H1 (cell line): ENCODE data around the gene SS18. TPM values are rescaled to one million over a fixed set of nuclear protein-coding genes. Genes with fewer than 3 reads are reported as not detected.

ENCODE experiments used
- CTCF ChIA-PET: fragments of 300-600 bp; sonication (Branson Sonifier 250); formaldehyde crosslinking; loops from one replicate; lab custom pipeline; 2021; ENCODE audit not compliant: partially characterized antibody; lab: Charles Lee
- POLR2A ChIA-PET: fragments of 300-600 bp; sonication (Branson Sonifier 250); formaldehyde crosslinking; loops from one replicate; lab custom pipeline; 2021; ENCODE audit warnings: inconsistent platforms; ENCODE audit not compliant: partially characterized antibody; lab: Charles Lee
- DNase-seq, 2 experiments: peaks; one replicate each; pipeline versions ENCODE4 v3.0.0 to v3.0.0-alpha.2; 2010 to 2022; ENCODE audit warnings: low spot score in 2 of 2, low read depth in 1 of 2, mixed read lengths in 1 of 2
- FAIRE-seq: peaks from 2 replicates; lab custom pipeline; 2011; peaks lifted over from hg19 to GRCh38; lab: Jason Lieb, UNC
- H2AFZ ChIP-seq: 2 replicates; pipeline ENCODE4 v1.8.1; 2012; ENCODE audit warnings: low read length, inconsistent platforms
- H2AK5ac ChIP-seq: 2 replicates; pipeline ENCODE4 v1.6.1; 2013; ENCODE audit warnings: low read depth, low read length
- H2BK120ac ChIP-seq: replicated peaks from 2 replicates; pipeline ENCODE3; 2013; ENCODE audit warnings: low read depth, low read length, inconsistent platforms
- H2BK12ac ChIP-seq: 2 replicates; pipeline ENCODE4 v1.6.1; 2013; ENCODE audit warnings: low read depth, low read length
- H2BK15ac ChIP-seq: 2 replicates; pipeline ENCODE4 v1.6.1; 2013; ENCODE audit warnings: low read length
- H2BK20ac ChIP-seq: 2 replicates; pipeline ENCODE4 v1.6.1; 2013; ENCODE audit warnings: low read length
- H2BK5ac ChIP-seq: 2 replicates; pipeline ENCODE4 v1.6.1; 2013; ENCODE audit warnings: low read depth, low read length
- H3K14ac ChIP-seq: 2 replicates; pipeline ENCODE4 v1.6.1; 2013; ENCODE audit warnings: inconsistent platforms; ENCODE audit not compliant: insufficient read length
- H3K18ac ChIP-seq: 2 replicates; pipeline ENCODE4 v1.6.1; 2013; ENCODE audit warnings: low read length; ENCODE audit errors: extremely low read depth
- H3K23ac ChIP-seq: 2 replicates; pipeline ENCODE4 v1.6.1; 2013; ENCODE audit warnings: inconsistent platforms; ENCODE audit not compliant: insufficient read length
- H3K23me2 ChIP-seq: 2 replicates; pipeline ENCODE4 v1.6.1; 2013; ENCODE audit warnings: low read depth, low read length
- H3K27ac ChIP-seq: 2 replicates; pipeline ENCODE4 v1.6.1; 2011; ENCODE audit warnings: low read depth, low read length, inconsistent platforms
- H3K27me3 ChIP-seq, 4 experiments: replicated peaks in 1 of 4; 1 replicate in 1 of 4; 2 replicates in 3 of 4; pipeline versions ENCODE4 v1.6.1 to v1.8.1; 2011 to 2013; ENCODE audit warnings: low read length in 3 of 4, mild to moderate bottlenecking in 3 of 4, inconsistent platforms in 2 of 4, mixed read lengths in 2 of 4, moderate library complexity in 1 of 4; ENCODE audit not compliant: control insufficient read depth in 3 of 4, insufficient read depth in 3 of 4; ENCODE audit errors: extremely low read depth in 1 of 4
- H3K36me3 ChIP-seq, 4 experiments: 2 replicates each; pipeline versions ENCODE4 v1.6.1 to v1.8.1; 2011 to 2013; ENCODE audit warnings: mild to moderate bottlenecking in 4 of 4, low read length in 3 of 4, moderate library complexity in 2 of 4, control low read depth in 1 of 4, inconsistent platforms in 1 of 4; ENCODE audit not compliant: insufficient read depth in 4 of 4, control insufficient read depth in 2 of 4
- H3K4ac ChIP-seq: replicated peaks from 2 replicates; pipeline ENCODE3; 2013; ENCODE audit warnings: low read length, low read depth, mixed read lengths, inconsistent platforms; ENCODE audit not compliant: insufficient read length
- H3K4me1 ChIP-seq, 4 experiments: replicated peaks in 1 of 4; 1 replicate in 1 of 4; 2 replicates in 3 of 4; pipeline versions ENCODE4 v1.6.1 to v1.8.1; 2011 to 2013; ENCODE audit warnings: low read length in 3 of 4, inconsistent platforms in 2 of 4, mixed read lengths in 1 of 4; ENCODE audit not compliant: insufficient read depth in 4 of 4, control insufficient read depth in 3 of 4
- H3K4me2 ChIP-seq, 2 experiments: 2 replicates each; pipeline versions ENCODE4 v1.6.1 to v1.8.1; 2011 to 2013; ENCODE audit warnings: low read depth in 2 of 2, low read length in 2 of 2, control low read depth in 1 of 2, inconsistent platforms in 1 of 2, mild to moderate bottlenecking in 1 of 2; ENCODE audit not compliant: insufficient read depth in 1 of 2
- H3K4me3 ChIP-seq, 4 experiments: fragments of 200-600, 300-600 bp in 1 of 4; sonication (generic), shearing (Covaris generic), sonication (Bioruptor Twin) in 1 of 4; 2 replicates each; pipeline versions ENCODE4 v1.5.1 to v1.8.1; 2011 to 2016; ENCODE audit warnings: low read length in 4 of 4, low read depth in 3 of 4, control low read depth in 2 of 4, inconsistent platforms in 2 of 4, mild to moderate bottlenecking in 2 of 4, mixed read lengths in 1 of 4, moderate library complexity in 1 of 4; ENCODE audit not compliant: insufficient read depth in 2 of 4; ENCODE audit errors: extremely low read depth in 1 of 4
- H3K56ac ChIP-seq: replicated peaks from 2 replicates; pipeline ENCODE3; 2013; ENCODE audit warnings: low read depth, mild to moderate bottlenecking, mixed read lengths, low read length, inconsistent platforms; ENCODE audit not compliant: insufficient read length
- H3K79me1 ChIP-seq: 2 replicates; pipeline ENCODE4 v1.6.1; 2013; ENCODE audit warnings: low read depth, low read length, control low read depth
- H3K79me2 ChIP-seq, 2 experiments: 2 replicates each; pipeline versions ENCODE4 v1.6.1 to v1.8.1; 2012 to 2013; ENCODE audit warnings: low read length in 2 of 2, mild to moderate bottlenecking in 2 of 2, inconsistent platforms in 1 of 2; ENCODE audit not compliant: insufficient read depth in 2 of 2, control insufficient read depth in 1 of 2
- H3K9ac ChIP-seq, 4 experiments: replicated peaks in 1 of 4; 1 replicate in 1 of 4; 2 replicates in 3 of 4; pipeline versions ENCODE4 v1.6.1 to v1.8.1; 2011 to 2013; ENCODE audit warnings: low read depth in 3 of 4, low read length in 3 of 4, control low read depth in 2 of 4, mild to moderate bottlenecking in 2 of 4, moderate library complexity in 2 of 4, inconsistent platforms in 1 of 4; ENCODE audit errors: extremely low read depth in 1 of 4
- H3K9me3 ChIP-seq, 2 experiments: 2 replicates each; pipeline versions ENCODE4 v1.6.1 to v1.8.1; 2012 to 2013; ENCODE audit warnings: mild to moderate bottlenecking in 2 of 2, moderate library complexity in 2 of 2, control low read depth in 1 of 2, inconsistent platforms in 1 of 2, low read depth in 1 of 2, low read length in 1 of 2, mixed read lengths in 1 of 2; ENCODE audit not compliant: insufficient read depth in 2 of 2
- H4K20me1 ChIP-seq, 2 experiments: replicated peaks in 1 of 2; 2 replicates each; pipeline versions ENCODE3 to v1.8.1; 2011 to 2013; ENCODE audit warnings: inconsistent platforms in 2 of 2, low read length in 2 of 2, mild to moderate bottlenecking in 1 of 2; ENCODE audit not compliant: insufficient read depth in 2 of 2, control insufficient read depth in 1 of 2
- H4K5ac ChIP-seq: 2 replicates; pipeline ENCODE4 v1.6.1; 2013; ENCODE audit warnings: low read length, low read depth, mixed read lengths, inconsistent platforms; ENCODE audit not compliant: insufficient read length
- H4K8ac ChIP-seq: 2 replicates; pipeline ENCODE4 v1.8.0; 2013; ENCODE audit warnings: mild to moderate bottlenecking, moderate library complexity, low read length, inconsistent platforms; ENCODE audit not compliant: insufficient read depth; ENCODE audit errors: extremely low read depth
- H4K91ac ChIP-seq: replicated peaks from 2 replicates; pipeline ENCODE3; 2013; ENCODE audit warnings: low read length, mixed read lengths, inconsistent platforms; ENCODE audit not compliant: insufficient read length
- BACH1 ChIP-seq: IDR thresholded peaks from 2 replicates; pipeline ENCODE4 v1.6.1; 2012; ENCODE audit warnings: low read length, improper control_type of control experiment
- E2F6 ChIP-seq: IDR thresholded peaks from 2 replicates; pipeline ENCODE4 v1.6.1; 2012; ENCODE audit warnings: inconsistent platforms
- EGR1 ChIP-seq: IDR thresholded peaks from 2 replicates; pipeline ENCODE4 v1.6.1; 2011; ENCODE audit warnings: low read depth, low read length, borderline replicate concordance
- GABPA ChIP-seq: IDR thresholded peaks from 2 replicates; pipeline ENCODE4 v1.6.1; 2011; ENCODE audit warnings: mild to moderate bottlenecking, low read length, moderate library complexity, borderline replicate concordance; ENCODE audit not compliant: insufficient read depth
- MAX ChIP-seq: IDR thresholded peaks from 2 replicates; pipeline ENCODE4 v1.6.1; 2012; ENCODE audit warnings: inconsistent platforms
- SP1 ChIP-seq: IDR thresholded peaks from 2 replicates; pipeline ENCODE4 v1.6.1; 2011; ENCODE audit warnings: low read depth, low read length
- TBP ChIP-seq: IDR thresholded peaks from 2 replicates; pipeline ENCODE4 v1.6.1; 2011; ENCODE audit warnings: low read depth, low read length, improper control_type of control experiment
- YY1 ChIP-seq: IDR thresholded peaks from 2 replicates; pipeline ENCODE4 v1.6.1; 2011; ENCODE audit warnings: low read depth, mild to moderate bottlenecking, low read length
- WGBS, 2 experiments: shearing (Covaris generic) in 1 of 2; methylation state at CpG; one replicate each; pipeline versions ENCODE4 v1.1.6 to v1.1.7; 2013 to 2015; ENCODE audit warnings: low lambda C conversion rate in 2 of 2, mixed read lengths in 2 of 2, inconsistent platforms in 1 of 2, low coverage in 1 of 2, missing lambda C conversion rate in 1 of 2; ENCODE audit not compliant: insufficient replicate concordance in 2 of 2, insufficient coverage in 1 of 2, insufficient read length in 1 of 2; ENCODE audit errors: extremely low coverage in 1 of 2, missing lambda C conversion rate in 1 of 2; 5-methylcytosine and 5-hydroxymethylcytosine counted together
- polyA plus RNA-seq, 7 experiments: library from polyadenylated mRNA; depleted of rRNA in 3 of 7; stranded (reverse) in 5 of 7; unstranded in 2 of 7; fragments of >200 nt in 5 of 7; fragments of 200-250 nt in 2 of 7; gene quantifications; 1 replicate in 5 of 7; 2 replicates in 1 of 7; 4 replicates in 1 of 7; pipeline versions ENCODE4 v1.2.1 to v1.2.3, GENCODE V29; 2011 to 2013; ENCODE audit warnings: missing spikeins in 2 of 7, mixed read lengths in 2 of 7
- total RNA-seq: library from RNA; stranded (reverse); fragmentation: NEBNext Ultra II Directional; extraction: Animal tissue kit (Norgen Biotek cat#: 25700); gene quantifications from 2 replicates; pipeline ENCODE4 v1.2.1, GENCODE V29; 2021

Gene SS18
- total and polyA plus RNA-seq, 2 of the 8 experiments (the other 6 are each of a cell fraction or from before 2014, with no cell fraction given), result 83.5 to 106 TPM

- H3K56ac ChIP-seq, result no peak within 1 kb of the TSS
- no peaks in the 10 kb centered on the region for H3K79me1 ChIP-seq
- no peak within 1 kb of the TSS for H3K14ac ChIP-seq
- no peak within 1 kb of the TSS for H2BK5ac ChIP-seq
- H3K27me3 ChIP-seq, result peaks cover 0 to 11% (median 5%) of the 10 kb centered on the region in 4 experiments; a peak in 3 of 7 replicates
- no peak within 1 kb of the TSS for H3K18ac ChIP-seq
- H4K5ac ChIP-seq, result no peak within 1 kb of the TSS
- no peaks in the 10 kb centered on the region for H3K79me2 ChIP-seq
- peaks cover 0 to 4% (median 1%) of the 10 kb centered on the region in 4 experiments; a peak in 4 of 7 replicates for H3K4me1 ChIP-seq
- H2BK120ac ChIP-seq, result no peak within 1 kb of the TSS
- H3K4me3 ChIP-seq, result peak within 1 kb of the TSS in 1 of 4 experiments; percentile 42; a peak in 2 of 8 replicates
- no peak within 1 kb of the TSS for H2BK15ac ChIP-seq
- WGBS, 2 experiments, result 52% methylated on average over 31 of the region's 31 CpGs; no CpG with 5 or more reads in 1 of the 2 experiments
- H3K9me3 ChIP-seq, result no peaks in the 10 kb centered on the region; a peak in 1 of 4 replicates
- no peak within 1 kb of the TSS for H3K4ac ChIP-seq
- H2BK20ac ChIP-seq, result no peak within 1 kb of the TSS
- H2AK5ac ChIP-seq, result no peak within 1 kb of the TSS
- no peaks in the 10 kb centered on the region for H4K20me1 ChIP-seq
- H4K91ac ChIP-seq, result no peak within 1 kb of the TSS
- H3K23me2 ChIP-seq, result peaks cover 2% of the 10 kb centered on the region; the same call in 1 of the 2 replicates
- no peaks in the 10 kb centered on the region for H3K36me3 ChIP-seq
- POLR2A ChIA-PET, result no interaction called here
- FAIRE-seq (no peak), DNase-seq (peak; percentile 23 to 63)
- peak within 1 kb of the TSS; percentile 27 to 48 for H3K4me2 ChIP-seq
- H2BK12ac ChIP-seq, result peak within 1 kb of the TSS; percentile 56; the same call in 1 of the 2 replicates
- CTCF ChIA-PET, result no interaction called here
- TF ChIP-seq MAX, result peak; percentile 82
- TF ChIP-seq SP1, result no peak
- peak; percentile 64; the same call in 1 of the 2 replicates for TF ChIP-seq GABPA
- no peak for TF ChIP-seq BACH1
- peak; percentile 28; the same call in 1 of the 2 replicates for TF ChIP-seq TBP
- peak; percentile 89 for TF ChIP-seq E2F6
- TF ChIP-seq EGR1, result 0 out of 2 replicates have a peak, but pooled peaks have one; percentile 40
- TF ChIP-seq YY1, result 0 out of 2 replicates have a peak, but pooled peaks have one; percentile 26
- H3K23ac ChIP-seq, result no peak within 1 kb of the TSS
- peak within 1 kb of the TSS; percentile 51 for H4K8ac ChIP-seq
- H2AFZ ChIP-seq, result peak within 1 kb of the TSS; percentile 97
- H3K9ac ChIP-seq, result no peak within 1 kb of the TSS
- H3K27ac ChIP-seq, result no peak within 1 kb of the TSS
These were observed 43.2 kb upstream of the SS18 start, which contains the start of gene PSMA8 for GRCh38 chr18:26133652-26134051. PSMA8 (plus strand) TSS chr18:26133869; CDS start chr18:26133966, 97 bp downstream.
